NCI-H226 (cell line): ENCODE results near the gene PLLP.
"Not testable (repeated sequence)": the region's sequence is repeated elsewhere in the genome, so short reads cannot be mapped to it uniquely, and the experiment has no call there.

Experiments used
- DNase-seq: peaks from one replicate; pipeline ENCODE4 v3.0.0-alpha.2; 2015

PLLP gene

GRCh38 chr16:57301126-57301817, 16.8 kb upstream of the PLLP start:
- DNase-seq: no peak

- peak; percentile 94 for DNase-seq
Observed at GRCh38 chr16:57300387-57301125, 16.1 kb upstream of the PLLP start.

GRCh38 chr16:57299719-57300386, 15.4 kb upstream of the PLLP start:
- DNase-seq: peak; percentile 92

GRCh38 chr16:57299009-57299718, 14.7 kb upstream of the PLLP start:
- DNase-seq: no peak

GRCh38 chr16:57297856-57298255, 13.4 kb upstream of the PLLP start:
- DNase-seq: no peak

GRCh38 chr16:57289391-57290257, 5.2 kb upstream of the PLLP start:
- DNase-seq: no peak

GRCh38 chr16:57285379-57285778, 907 bp upstream of the PLLP start:
- no peak for DNase-seq

GRCh38 chr16:57284952-57285363, 486 bp upstream of the PLLP start:
- no peak for DNase-seq

- no peak for DNase-seq
Observed at GRCh38 chr16:57283959-57284208, 588 bp downstream of the PLLP start.

GRCh38 chr16:57283214-57283958, 1.1 kb downstream of the PLLP start:
- DNase-seq: no peak

- no peak for DNase-seq
Observed at GRCh38 chr16:57282510-57283213, 1.8 kb downstream of the PLLP start.

GRCh38 chr16:57281791-57282190, 2.7 kb downstream of the PLLP start:
- no peak for DNase-seq

GRCh38 chr16:57279780-57280638, 4.5 kb downstream of the PLLP start:
- DNase-seq: no peak

- no peak for DNase-seq
Observed at GRCh38 chr16:57278494-57278893, 6.0 kb downstream of the PLLP start.

- DNase-seq: peak; percentile 96
Observed at GRCh38 chr16:57277586-57277985, 6.9 kb downstream of the PLLP start.

GRCh38 chr16:57276596-57276995, 7.9 kb downstream of the PLLP start:
- peak; percentile 67 for DNase-seq

GRCh38 chr16:57275946-57276345, 8.5 kb downstream of the PLLP start:
- not testable (repeated sequence) for DNase-seq

GRCh38 chr16:57273826-57274225, 10.6 kb downstream of the PLLP start:
- no peak for DNase-seq

- no peak for DNase-seq
Observed at GRCh38 chr16:57273359-57273758, 11.1 kb downstream of the PLLP start.

- DNase-seq: no peak
Observed at GRCh38 chr16:57271867-57272495, 12.5 kb downstream of the PLLP start.
